ENCODE results near the gene MYBPC3.
A peak's percentile ranks its signal among the peaks of the same experiment; 100 is the strongest.
"Not testable (repeated sequence)": the region's sequence is repeated elsewhere in the genome, so short reads cannot be mapped to it uniquely, and the experiment has no call there.

The MYBPC3 gene

DNA sequence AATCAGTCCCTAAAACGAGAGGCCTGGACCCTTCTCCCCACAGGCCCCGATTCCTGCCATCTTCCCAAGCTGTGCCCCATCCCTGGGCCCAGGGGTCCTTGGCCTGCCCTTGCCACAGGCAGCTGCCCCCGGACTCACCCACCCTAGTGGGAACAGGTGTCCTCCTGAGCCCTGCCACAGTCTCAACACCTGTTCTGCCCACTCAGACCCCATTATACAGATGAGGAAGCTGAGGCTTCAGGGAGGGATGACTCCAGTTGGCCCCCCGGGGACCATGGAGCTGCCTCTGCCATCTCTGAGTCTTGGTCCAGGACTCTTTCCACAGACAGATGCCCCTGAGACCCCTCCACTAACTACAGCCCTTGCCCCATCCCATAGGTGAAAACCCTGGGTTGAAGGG is 15.9 kb downstream of the MYBPC3 start:
- DNase-seq, result no peak

DNA sequence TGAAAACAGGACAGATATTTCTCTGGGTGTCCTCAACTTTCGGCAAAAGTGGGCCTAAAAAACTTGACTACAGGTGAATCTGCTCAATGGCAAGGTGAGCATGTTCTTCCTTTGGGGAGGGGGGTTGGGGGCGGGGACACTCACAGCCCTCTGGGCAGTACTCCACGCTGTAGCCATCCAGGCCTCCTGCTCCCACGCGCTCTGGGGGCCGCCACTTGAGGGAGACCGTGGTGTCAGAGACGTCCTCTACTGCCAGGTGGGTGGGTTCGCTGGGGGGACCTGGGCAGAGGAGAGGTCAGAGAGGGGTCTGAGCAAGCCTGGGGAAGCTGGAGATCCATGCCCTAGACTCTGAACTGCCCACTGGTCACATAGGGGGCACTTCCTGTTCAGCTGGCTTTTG is 16.8 kb downstream of the MYBPC3 start:
- DNase-seq, result no peak

DNA sequence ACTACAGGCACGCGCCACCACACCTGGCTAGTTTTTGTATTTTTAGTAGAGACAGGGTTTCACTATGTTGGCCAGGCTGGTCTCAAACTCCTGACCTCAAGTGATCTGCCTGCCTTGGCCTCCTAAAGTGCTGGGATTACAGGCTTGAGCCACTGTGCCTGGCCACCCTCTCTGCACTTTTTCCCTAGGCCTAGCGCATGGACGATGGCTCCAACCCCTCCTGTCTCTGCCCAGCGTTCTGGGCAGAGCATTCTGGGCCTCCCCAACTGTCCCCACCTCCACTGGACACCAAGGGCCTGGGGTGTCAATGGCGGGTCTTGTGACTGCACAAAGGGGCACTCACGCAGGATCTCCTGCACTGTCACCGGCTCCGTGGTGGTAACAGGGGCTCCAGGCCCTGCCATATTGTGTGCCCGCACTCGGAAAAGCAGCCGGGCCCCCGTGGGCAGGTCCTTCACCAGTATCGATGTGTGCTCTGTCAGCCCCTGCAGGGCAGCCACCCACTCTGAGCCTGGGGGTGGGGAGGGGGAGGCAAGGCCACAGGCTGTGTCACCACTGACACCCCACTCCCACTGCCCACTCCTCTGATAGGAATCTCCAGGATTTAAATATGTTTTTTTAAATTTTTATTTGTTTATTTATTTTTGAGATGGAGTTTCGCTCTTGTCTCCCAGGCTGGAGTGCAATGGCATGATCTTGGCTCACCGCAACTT is 17.6 kb downstream of the MYBPC3 start:
- DNase-seq, result not testable (repeated sequence)

DNA sequence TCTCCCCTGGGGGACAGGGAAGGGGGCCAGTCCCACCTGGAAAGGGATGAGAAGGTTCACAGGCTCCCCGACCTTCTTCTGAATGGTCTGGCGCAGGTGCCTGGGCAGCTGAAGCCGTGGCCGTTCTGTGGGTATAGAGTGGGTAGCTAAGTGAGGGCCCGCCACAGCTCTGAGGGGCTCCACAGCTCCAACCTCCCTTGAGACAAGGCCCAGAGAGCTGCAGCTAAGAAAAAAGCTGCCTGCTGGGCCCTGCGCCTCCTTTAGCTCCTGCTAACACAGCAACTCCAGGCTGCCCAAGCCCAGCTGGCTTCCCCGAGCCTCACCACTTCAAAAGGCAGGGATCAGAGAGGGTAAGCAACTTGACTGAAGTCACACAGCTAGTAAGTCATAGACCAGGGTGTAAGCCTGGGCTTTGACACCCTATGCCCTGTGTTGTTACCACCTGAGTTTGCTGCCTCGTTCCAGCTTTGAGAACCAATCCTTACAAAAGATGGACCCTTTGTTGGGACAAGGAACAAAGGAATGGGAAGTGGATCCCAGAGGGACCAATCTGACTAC is 18.5 kb downstream of the MYBPC3 start:
- DNase-seq, result no peak

DNA sequence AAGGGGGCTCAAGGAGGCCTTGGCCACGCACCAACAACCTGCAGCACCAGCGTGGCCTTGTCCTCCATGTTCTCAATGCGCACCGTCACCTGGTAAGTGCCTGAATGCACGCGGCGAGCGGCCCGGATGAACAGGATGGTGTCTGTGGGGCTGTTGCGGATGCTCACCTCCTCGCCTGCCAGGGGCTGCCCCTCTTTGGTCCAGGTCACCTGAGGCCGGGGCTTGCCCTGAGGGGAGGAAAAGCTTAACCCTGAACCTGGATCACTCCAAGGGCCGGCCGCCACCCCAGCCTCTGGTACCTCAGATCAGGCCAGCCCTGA is 19.0 kb downstream of the MYBPC3 start:
- DNase-seq, result no peak

DNA sequence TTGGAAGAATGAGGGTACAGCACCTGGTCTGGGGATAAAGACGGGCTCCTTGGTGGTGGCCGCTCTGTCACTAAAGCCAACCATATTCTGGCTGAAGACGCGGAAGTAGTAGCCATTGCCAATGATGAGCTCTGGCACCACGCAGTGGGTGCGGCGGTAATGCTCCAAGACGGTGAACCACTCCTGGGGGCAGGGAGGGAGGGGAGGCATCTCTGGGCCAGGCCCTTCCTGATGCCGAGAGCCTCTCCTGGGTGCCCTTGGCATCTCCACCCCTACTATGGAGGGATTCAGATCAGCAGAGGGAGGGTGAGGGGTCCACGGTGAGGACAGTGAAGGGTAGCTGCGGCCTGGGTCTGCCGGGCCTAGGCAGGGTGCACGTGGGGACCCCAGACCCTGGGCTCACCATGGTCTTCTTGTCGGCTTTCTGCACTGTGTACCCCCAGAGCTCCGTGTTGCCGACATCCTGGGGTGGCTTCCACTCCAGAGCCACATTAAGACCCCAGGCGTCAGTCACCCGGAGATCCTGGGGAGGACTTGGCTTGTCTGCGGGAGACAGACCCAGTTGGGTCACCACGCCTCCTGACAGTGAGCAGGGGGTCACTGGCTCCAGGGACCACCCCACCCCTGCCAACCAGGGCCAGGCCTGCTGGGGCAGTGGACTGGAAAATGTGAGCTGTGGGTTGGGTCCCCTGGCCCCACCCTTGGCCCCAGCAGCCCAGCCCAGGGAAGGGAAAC is 19.5 kb downstream of the MYBPC3 start:
- no peak for DNase-seq

DNA sequence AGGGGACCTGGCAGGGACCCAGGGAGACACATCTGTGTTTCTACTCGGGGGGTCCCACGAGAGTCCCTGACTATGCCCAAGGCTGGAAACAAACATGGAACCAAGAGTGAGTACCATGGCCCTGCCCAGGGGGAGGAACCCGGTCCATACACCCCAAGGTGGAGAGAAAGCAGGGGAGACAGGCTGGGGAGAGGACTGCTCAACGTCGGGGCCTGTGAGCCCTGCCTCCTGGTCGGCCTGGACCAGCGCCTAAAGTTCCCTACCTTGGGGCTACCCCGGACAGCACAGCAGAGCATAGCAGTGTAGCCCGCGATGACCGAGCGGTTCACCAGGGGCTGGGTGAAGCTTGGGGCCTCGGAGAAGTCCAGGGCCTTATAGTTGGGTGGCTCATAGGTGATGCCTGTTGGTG is 20.2 kb downstream of the MYBPC3 start:
- no peak for DNase-seq

DNA sequence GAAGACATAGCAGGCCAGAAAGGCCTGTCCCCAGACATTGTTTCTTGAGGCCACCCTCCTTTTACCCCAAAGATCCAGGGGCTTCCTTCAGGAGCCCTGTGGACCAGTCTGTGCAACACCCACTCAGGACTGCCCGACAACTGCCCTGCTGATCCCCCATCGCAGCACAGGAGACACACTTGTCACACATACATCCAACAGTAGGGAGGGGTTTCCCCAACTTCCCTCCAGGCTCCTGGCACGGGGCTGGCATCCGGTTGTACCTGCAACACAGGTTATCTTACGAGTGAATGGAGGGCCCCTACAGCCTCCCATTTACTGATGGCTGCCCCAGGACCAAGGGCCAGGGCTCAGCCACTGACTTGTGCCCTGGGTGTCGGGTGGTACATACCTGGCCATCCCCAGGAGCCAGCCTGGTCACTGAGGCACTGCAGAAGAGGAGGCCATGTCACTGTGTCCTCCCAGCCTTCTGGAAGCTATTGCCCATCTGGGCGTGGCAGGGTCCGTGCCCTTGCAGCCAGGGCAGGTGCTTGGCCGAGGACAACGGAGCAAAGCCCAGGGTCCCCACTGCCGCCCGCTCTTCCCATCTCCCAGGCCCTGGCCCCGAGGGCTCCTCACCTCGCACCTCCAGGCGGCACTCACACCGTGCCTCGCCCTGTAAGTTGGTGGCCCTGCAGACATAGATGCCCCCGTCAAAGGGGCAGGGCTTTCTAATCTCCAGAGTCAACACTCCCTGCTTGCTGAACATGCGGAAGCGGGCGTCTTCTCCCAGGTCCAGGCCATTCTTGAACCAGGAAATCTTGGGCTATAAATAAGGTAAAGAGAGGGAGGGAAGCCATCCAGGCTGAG is 20.8 kb downstream of the MYBPC3 start:
- DNase-seq, result no peak

DNA sequence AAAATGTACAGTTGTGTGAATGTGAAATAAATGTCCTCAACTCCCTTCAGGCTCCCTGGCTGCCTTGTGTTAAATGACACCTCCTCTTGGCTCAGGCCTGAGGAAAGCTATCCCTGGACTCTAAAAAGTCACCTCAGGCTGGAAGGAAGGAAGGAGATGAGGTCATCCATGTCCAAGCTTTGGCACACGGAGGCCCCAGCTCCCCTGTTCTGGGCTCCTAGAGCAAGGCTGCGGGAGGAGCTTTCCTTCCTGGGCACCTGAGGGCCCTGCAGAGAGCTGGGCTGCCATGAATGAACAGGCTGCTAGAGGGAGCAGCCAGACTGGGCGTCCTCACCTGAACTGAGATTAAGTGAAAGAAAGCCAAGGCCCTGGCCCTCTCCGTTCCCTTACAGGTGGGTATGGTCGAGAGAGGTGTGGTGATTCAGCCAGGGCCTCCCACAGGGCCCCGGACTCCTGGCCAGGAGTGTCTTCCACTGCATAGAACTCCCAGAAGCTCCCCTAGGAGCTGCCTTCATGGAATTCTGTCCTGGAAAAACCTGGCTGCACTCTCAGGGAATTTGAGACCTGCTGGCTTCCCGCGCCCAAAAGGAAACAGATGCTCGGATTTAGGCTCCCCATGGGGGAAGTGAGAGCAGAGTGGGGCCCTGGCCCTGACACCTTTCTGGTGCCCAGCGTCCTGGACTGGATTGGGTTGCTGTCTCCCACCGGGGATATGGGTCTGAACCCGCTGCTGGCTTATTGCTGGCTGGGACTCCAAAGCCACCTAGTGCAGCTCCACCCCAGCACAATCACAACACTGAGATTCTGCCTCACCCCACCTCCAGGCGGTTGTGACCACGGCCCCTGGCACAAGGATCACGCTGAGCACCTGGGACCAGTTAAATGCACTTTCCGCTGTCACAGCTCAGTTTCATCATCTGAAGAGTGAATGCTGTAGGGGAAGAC is 22.2 kb downstream of the MYBPC3 start:
- peak; percentile 46 for DNase-seq

DNA sequence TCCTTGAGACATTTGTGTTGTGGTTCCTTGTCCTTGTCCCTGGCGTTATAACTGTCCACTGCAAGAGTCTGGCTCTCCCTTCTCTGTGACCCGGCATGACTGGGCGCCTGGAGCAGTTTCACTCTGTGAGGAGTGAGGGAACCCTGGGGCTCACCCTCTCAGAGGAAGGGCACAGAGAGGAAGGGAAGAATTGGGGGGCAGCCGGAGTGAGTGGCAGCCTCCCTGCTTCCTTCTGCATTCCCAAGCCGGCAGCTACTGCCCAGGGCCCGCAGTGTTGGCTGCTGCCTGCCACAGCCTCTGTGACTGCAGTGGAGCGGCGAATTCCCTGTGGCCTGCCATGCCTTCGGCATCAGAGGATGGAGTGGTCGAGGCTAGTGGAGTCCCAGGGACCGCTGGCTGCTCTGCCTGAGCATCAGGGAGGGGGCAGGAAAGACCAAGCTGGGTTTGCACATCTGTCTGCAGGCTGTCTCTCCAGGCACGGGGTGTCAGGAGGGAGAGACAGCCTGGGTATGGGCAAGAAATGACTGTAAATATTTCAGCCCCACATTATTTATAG is 23.0 kb downstream of the MYBPC3 start:
- DNase-seq, result no peak

DNA sequence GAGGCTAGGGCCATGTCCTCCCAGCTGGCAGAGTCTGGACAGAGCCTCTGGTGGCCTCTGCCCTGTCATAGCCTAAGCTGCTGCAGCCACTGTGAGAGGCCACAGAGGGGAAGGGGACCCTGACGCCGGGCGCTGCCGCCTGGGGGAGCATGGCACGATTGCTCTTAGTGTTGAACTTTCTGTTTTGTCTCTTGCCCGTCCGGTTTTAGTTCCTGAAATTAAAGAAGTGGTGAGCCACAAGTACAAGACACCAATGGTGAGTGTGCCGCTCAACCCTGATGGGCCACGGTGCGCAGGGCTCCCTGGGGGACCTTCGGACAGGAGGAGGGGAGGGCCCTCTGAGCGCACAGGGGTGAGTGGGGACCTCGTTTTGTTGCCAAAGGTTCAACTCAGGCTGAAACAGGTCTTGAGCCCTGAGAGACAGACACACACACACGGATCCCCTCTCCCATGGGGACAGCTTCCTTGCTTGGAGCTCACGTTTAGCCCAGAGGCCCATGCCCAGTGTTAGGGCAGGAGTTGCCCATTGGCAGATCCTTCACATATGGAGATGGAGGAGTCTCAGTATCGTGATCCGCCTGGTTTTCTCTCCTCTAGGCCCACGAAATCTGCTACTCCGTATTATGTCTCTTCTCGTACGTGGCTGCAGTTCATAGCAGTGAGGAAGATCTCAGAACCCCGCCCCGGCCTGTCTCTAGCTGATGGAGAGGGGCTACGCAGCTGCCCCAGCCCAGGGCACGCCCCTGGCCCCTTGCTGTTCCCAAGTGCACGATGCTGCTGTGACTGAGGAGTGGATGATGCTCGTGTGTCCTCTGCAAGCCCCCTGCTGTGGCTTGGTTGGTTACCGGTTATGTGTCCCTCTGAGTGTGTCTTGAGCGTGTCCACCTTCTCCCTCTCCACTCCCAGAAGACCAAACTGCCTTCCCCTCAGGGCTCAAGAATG is 23.8 kb downstream of the MYBPC3 start:
- no peak for DNase-seq

DNA sequence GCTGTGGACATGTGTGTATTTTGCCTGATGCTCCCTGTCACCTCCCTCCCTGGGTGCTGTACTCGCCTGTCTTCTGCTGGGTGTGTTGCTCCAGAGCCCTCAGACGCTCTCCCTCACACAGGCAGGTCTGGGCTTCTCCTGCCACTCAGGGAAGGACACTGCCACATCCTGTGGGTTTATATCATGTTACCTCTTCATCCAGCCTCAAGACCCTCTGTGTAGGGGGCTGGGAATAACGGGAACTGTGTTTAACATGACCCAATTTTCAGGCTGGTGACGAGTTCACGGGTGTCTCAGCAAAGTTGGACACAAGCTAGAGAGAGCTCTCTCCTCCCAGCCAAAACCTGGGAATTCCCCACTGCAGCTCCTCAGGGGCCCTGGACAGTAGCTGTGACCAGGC is 24.6 kb downstream of the MYBPC3 start:
- DNase-seq, result no peak

DNA sequence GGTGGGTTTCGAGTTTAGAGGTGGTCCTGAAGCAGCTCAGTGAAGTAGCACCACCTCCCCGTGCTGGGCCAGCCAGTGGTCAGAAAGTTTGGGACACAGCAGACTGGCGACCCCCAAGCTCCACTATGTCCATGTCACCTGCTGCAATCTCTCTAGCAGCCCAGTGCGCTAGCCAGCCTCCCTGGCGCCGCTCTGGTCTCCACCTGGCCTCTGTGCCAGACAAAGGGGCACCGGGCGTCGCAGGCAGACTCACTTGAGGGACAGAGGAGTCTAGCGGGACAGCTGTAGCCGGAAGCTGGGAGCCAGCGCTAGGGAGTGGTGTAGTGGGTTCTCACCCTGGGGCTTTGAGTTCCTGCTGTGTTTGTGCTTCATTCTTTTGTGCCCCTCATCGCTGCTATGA is 25.5 kb downstream of the MYBPC3 start:
- DNase-seq, result no peak

DNA sequence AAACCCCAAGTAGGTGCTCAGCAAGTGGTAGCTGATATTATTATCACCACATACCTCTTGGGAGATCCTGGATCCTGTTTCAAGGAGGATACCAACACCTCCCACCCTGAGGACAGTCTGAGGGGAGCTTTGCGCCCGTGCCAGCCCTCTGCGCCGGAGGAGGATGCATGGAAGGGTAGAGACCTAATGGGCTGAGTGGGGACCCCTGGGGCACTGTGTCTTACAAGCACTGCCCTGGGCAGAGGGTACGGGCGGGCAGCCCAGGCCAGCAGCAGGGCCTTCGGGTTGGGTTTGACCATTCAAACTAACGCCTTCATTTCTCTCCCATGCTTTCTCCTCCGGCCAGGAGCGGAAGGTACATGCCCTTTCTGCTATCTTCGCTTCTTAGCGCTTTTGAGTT is 26.3 kb downstream of the MYBPC3 start:
- DNase-seq, result no peak

DNA sequence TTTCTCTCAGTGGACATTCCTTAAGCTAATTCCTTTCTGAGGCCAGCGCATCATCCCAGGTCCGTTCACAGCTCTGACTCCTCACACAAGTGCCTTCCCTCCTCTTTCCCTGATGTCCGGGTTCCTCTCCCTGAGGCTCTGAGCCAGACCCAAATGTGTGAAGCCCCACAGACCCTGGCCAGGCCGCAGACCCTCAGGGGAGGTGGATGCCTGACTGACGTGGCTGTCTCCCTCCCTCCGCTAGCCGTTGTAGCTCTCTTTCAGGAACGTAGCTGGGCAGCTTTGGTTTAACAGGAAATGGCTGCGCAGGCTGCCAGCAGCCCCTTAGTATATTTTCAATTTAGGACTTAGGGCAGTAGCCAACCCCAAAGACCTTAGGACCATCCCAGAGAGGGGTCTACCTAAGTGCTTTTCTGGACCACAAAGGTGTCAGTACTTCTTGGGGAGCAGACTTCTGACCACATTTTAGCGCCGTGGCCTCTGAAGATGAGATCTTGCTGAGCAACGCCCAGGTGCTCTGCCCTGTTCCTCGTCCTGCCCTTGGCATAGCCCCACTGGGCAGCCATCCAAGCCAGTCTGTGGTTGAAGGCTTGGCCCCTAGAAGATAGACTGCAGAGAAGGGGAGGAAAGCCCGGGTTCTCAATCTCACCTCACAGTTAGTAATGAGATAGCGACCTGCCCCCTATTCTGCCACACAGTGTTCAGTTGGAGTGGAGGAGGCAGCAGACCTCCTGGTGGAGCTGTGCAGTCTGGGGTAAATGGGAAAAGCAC is 27.0 kb downstream of the MYBPC3 start:
- DNase-seq, result no peak

DNA sequence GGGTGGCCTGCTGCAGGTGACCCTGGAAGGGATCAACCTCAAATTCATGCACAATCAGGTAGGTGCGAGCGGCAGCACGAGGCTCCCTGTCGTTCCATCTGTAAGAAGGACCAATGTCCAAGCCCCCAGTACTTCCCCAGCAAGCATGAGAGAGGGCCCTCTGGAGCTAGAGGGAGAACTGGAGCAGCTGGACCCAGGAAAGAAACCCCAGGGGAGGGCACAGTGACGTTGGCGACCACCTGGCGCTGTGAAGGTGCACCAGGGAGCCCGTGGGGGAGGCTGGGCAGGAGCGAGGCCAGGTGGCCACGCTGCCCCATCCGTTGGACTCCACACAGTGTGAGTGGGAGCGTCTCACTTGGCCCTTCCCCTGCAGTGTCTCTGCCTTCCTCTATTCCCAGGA is 28.0 kb downstream of the MYBPC3 start:
- DNase-seq, result no peak

DNA sequence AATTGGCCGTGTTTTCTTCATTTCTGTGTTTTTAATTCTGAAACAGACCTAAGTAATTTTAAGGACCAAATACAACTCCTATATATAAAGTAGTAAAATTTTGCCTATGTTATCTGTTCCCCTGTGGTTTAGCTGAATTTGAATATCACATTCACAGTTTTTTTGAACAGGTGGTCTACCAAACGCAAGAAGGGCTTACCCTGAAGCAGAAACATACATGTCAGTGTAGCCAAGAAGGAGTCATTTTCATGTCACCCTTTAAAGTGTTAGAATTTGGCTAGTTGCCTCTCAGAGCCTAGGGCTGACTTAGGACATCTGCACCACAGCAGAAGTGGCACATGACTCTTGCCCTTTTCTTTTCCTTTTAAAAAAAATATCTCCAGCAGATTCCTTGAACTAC is 34.3 kb downstream of the MYBPC3 start:
- DNase-seq, result no peak

DNA sequence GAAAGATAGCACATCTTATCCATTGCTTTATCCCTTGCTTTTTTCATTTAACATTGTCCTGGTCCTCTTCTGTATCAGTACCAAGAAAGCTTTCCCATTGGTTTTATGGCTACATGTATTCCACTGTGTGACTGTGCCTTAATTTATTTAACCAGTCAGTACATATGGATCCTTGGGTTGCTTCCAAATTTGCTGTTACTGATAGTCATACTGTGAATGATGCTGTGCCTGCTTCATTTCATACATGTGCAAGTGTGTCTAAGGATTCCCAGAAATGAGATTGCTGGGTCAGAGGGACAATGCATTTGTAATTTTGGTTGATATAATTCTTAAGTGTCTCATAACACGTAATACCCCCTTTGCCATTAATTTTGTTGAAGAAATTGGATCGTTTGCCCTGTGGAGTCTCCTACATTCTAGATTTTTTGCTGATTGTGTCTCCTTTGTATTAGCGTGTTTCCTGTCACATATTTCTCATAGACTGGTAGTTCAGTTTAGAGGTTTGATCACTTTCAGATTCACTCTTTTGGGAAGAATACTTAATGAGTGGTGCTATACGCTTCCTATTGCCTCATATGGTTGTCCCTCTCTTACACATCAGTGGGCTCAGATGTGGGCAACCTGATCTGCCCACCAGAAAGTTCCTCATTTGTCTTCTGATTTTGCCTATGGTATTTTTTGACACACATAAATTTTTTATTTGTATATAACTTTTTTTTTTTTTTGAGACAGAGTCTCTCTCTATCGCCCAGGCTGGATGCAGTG is 35.3 kb downstream of the MYBPC3 start:
- no peak for DNase-seq

DNA sequence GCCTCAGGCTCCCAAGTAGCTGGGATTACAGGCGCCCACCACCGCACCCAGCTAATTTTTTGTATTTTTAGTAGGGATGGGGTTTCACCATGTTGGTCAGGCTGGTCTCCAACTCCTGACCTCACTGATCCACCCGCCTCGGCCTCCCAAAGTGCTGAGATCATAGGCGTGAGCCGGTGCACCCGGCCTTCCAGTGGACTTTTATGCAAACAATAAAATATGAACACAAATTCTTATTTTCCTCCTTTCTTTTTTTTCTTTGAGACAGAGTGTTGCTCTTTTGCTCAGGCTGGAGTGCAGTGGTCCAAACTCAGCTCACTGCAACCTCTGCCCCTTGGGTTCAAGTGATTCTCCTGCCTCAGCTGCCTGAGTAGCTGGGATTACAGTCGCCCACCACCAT is 36.0 kb downstream of the MYBPC3 start:
- DNase-seq, result not testable (repeated sequence)
